Erythroblast (primary cell): ENCODE results near the gene TMSB15B.
"Not testable (repeated sequence)": the region's sequence is repeated elsewhere in the genome, so short reads cannot be mapped to it uniquely, and the experiment has no call there.

Source experiments
- DNase-seq, 2 experiments: peaks; one replicate each; lab custom pipeline; 2025; lab: John Stamatoyannopoulos, UW
- GATA1 ChIP-seq: IDR thresholded peaks from 2 replicates; pipeline ENCODE4 v1.6.1; 2011; ENCODE audit warnings: low read depth, mild to moderate bottlenecking, control low read depth, low read length, moderate library complexity
- POLR2A ChIP-seq: IDR thresholded peaks from 2 replicates; pipeline ENCODE4 v1.6.1; 2011; ENCODE audit warnings: mild to moderate bottlenecking, low read length

The TMSB15B gene

GRCh38 chrX:103962411-103963278 is at the start of gene TMSB15B:
TMSB15B (plus strand) TSS chrX:103962627.
- not testable (repeated sequence) for DNase-seq

- no peak for DNase-seq
- TF ChIP-seq GATA1, result no peak
- TF ChIP-seq POLR2A, result no peak
These were observed 48.9 kb upstream of the TMSB15B start for GRCh38 chrX:103913356-103914020.

GRCh38 chrX:103918050-103918449 is 44.4 kb upstream of the TMSB15B start:
- TF ChIP-seq POLR2A (no peak), GATA1 (no peak)
- DNase-seq, result peak; percentile 11 to 41

- TF ChIP-seq POLR2A (no peak), GATA1 (no peak)
- DNase-seq, result peak; percentile 20 to 27
These were observed 43.7 kb upstream of the TMSB15B start for GRCh38 chrX:103918571-103919269.

- peak; percentile 2 to 6 for DNase-seq
- TF ChIP-seq GATA1 (no peak), POLR2A (no peak)
These were observed 43.2 kb upstream of the TMSB15B start for GRCh38 chrX:103919270-103919637.

- DNase-seq, result not testable (repeated sequence)
These were observed 41.9 kb upstream of the TMSB15B start for GRCh38 chrX:103920515-103920914.

- DNase-seq, result no peak
- TF ChIP-seq GATA1, result no peak
- no peak for TF ChIP-seq POLR2A
These were observed 35.4 kb upstream of the TMSB15B start for GRCh38 chrX:103927030-103927429.

GRCh38 chrX:103927633-103928032 is 34.8 kb upstream of the TMSB15B start:
- no peak for DNase-seq
- TF ChIP-seq POLR2A (no peak), GATA1 (no peak)

- no peak for TF ChIP-seq GATA1
These were observed 30.3 kb upstream of the TMSB15B start for GRCh38 chrX:103932133-103932532.

GRCh38 chrX:103940257-103940656 is 22.2 kb upstream of the TMSB15B start:
- not testable (repeated sequence) for DNase-seq

More at GRCh38 chrX:103932133-103932532, 30.3 kb upstream of the TMSB15B start:
- DNase-seq, result no peak

- TF ChIP-seq GATA1, result no peak
- TF ChIP-seq POLR2A, result no peak
- peak; percentile 35 to 58 for DNase-seq
These were observed 21.0 kb upstream of the TMSB15B start for GRCh38 chrX:103941201-103941975.

GRCh38 chrX:103949506-103949905 is 12.9 kb upstream of the TMSB15B start:
- no peak for TF ChIP-seq GATA1
- DNase-seq, result no peak

GRCh38 chrX:103953353-103953752 is 9.1 kb upstream of the TMSB15B start:
- no peak for TF ChIP-seq POLR2A
- TF ChIP-seq GATA1, result no peak

GRCh38 chrX:103954259-103954658 is 8.2 kb upstream of the TMSB15B start:
- DNase-seq, result no peak
- TF ChIP-seq POLR2A, result no peak
- no peak for TF ChIP-seq GATA1

More at GRCh38 chrX:103953353-103953752, 9.1 kb upstream of the TMSB15B start:
- no peak for DNase-seq

- not testable (repeated sequence) for DNase-seq
These were observed 1.8 kb upstream of the TMSB15B start for GRCh38 chrX:103960599-103960998.

- not testable (repeated sequence) for DNase-seq
These were observed 21.1 kb downstream of the TMSB15B start for GRCh38 chrX:103983508-103983907.
